Upper lobe of right lung (tissue), 1 donor: ENCODE results near the gene GRHL3. TPM values are rescaled to one million over a fixed set of nuclear protein-coding genes. Genes with fewer than 3 reads are reported as not detected.
A peak's percentile ranks its signal among the peaks of the same experiment; 100 is the strongest.

Experiments used
- ATAC-seq: fragments of 200-7000 bp; cut with Tn5 transposase; one replicate; pipeline ENCODE4 v1.9.1; 2020; ENCODE audit warnings: mild to moderate bottlenecking, moderate library complexity
- DNase-seq: peaks from one replicate; pipeline ENCODE4 v3.0.0-alpha.2; 2020
- H3K27ac ChIP-seq: fragments of 200-600 bp; one replicate; pipeline ENCODE4 v1.8.0; 2022
- H3K27me3 ChIP-seq: fragments of 200-600 bp; one replicate; pipeline ENCODE4 v1.8.0; 2022; ENCODE audit warnings: mild to moderate bottlenecking
- H3K36me3 ChIP-seq: fragments of 200-600 bp; one replicate; pipeline ENCODE4 v1.8.0; 2022
- H3K4me1 ChIP-seq: fragments of 200-600 bp; one replicate; pipeline ENCODE4 v1.8.0; 2022
- H3K4me3 ChIP-seq: fragments of 200-600 bp; one replicate; pipeline ENCODE4 v1.8.0; 2022; ENCODE audit warnings: mild to moderate bottlenecking
- H3K9me3 ChIP-seq: fragments of 200-600 bp; one replicate; pipeline ENCODE4 v1.8.0; 2022
- CTCF ChIP-seq: fragments of 200-600 bp; IDR thresholded peaks from one replicate; pipeline ENCODE4 v1.8.0; 2022; ENCODE audit warnings: antibody characterized with exemption
- intact Hi-C: fragments of 100-400 bp; cut with DNase I; formaldehyde crosslinking; loops from one replicate; pipeline ENCODE4 v1.11.0; 2022
- total RNA-seq: library from RNA; stranded (reverse); fragmentation: NEBNext Ultra II Directional; extraction: Animal tissue kit (Norgen Biotek cat#: 25700); gene quantifications from one replicate; pipeline ENCODE4 v1.2.1, GENCODE V29; 2021
- donor health status: DM: no; HTN: yes; CAD: no; lungs with severe emphysema.

GRHL3 gene
- total RNA-seq, 1 donor from 2014 or later, result 0.55 TPM

DNA sequence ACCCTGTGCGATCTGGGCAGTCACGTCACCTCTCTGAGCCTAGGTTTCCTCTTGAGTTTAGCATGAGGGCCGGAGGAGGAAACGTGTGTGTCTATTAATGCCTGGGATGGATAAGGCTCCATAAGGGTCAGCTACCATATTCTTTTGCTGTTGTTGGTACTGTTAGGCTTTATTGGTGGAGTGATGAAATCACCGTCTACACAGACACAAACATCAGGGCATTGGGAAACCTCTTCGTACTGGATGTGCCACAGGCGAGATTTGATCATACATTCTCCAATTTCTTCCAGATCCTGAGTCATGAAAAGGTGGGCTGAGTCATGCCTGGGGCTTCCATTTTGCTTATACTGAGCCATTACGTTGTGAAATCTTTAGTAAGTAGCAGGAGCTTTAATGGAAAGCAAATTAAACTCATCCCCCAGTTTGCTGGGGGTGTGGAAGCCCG, 24.9 kb upstream of the GRHL3 start:
- H3K9me3 ChIP-seq, result no peaks in the 10 kb centered on the region
- H3K27me3 ChIP-seq, result peaks cover 3% of the 10 kb centered on the region
- H3K36me3 ChIP-seq, result no peaks in the 10 kb centered on the region
- peak; percentile 5 for ATAC-seq
- H3K4me1 ChIP-seq, result peaks cover 21% of the 10 kb centered on the region
- intact Hi-C loops, result no loop called here
- no peak for TF ChIP-seq CTCF
- DNase-seq, result no peak
- H3K4me3 ChIP-seq, result no peak overlapping the region
- peak overlapping the region; percentile 63 for H3K27ac ChIP-seq

DNA sequence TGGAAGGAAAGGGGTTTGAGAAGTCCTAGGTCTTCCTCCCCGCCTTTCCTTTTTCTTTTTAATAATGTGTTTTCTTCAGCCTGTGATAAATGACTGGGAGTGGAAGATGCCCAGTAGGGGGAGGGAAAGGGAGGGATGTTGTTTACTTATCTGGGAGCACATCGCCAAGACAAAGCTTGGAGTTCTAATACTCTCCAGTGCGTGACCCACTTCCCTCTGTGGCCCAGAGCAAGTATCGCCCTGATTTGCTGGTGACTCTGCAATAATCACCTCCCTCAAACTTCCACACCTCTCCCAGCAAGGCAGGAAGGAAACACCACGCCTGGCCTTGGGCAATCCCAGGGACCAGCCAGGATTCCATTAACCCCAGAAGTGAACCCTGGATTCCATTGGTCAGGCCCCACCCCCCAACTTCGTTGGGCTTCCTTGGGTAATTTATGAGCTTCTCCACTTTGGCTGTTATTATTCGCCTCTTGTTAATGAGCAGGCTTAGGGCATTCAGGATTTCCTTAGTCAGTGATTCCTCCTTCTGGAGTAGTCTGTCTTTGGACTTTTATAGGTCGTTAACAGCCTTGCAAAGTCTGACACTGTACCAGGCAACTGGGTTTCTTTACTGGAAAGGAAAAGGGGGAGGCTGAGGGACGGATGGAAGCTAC, 24.3 kb upstream of the GRHL3 start:
- peak; percentile 15 for DNase-seq
- H3K4me1 ChIP-seq, result peaks cover 16% of the 10 kb centered on the region
- intact Hi-C loops, result no loop called here
- H3K27me3 ChIP-seq, result peaks cover 6% of the 10 kb centered on the region
- ATAC-seq, result peak; percentile 74
- H3K4me3 ChIP-seq, result no peak overlapping the region
- peak overlapping the region; percentile 63 for H3K27ac ChIP-seq
- H3K9me3 ChIP-seq, result no peaks in the 10 kb centered on the region
- H3K36me3 ChIP-seq, result no peaks in the 10 kb centered on the region
- peak; percentile 7 for TF ChIP-seq CTCF

DNA sequence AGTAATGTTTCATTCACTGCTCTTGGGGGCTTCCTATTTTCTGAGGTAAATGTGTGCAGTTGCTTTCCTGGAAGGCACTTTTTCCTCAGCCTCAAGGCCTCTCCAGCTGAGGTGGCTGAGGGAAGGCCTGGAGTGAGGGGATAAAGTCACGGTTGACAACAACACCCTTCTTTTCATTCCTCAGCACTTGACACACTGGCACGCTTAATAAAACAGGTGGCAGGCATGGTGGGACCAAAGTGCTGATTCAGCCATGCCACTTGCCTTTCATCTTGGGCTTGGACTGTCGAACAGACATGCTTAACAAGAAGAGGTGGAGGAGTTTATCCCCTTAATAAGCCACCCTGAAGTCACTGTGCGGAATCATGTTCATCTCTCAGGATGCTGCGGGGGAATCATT, 23.6 kb upstream of the GRHL3 start:
- Histone ChIP-seq H3K27me3 (peaks cover 6% of the 10 kb centered on the region), H3K4me1 (peaks cover 10% of the 10 kb centered on the region), H3K36me3 (no peaks in the 10 kb centered on the region), H3K4me3 (no peak overlapping the region), H3K27ac (peak overlapping the region; percentile 63), H3K9me3 (no peaks in the 10 kb centered on the region)
- ATAC-seq, result no peak
- no peak for DNase-seq
- intact Hi-C loops, result no loop called here
- TF ChIP-seq CTCF, result no peak

DNA sequence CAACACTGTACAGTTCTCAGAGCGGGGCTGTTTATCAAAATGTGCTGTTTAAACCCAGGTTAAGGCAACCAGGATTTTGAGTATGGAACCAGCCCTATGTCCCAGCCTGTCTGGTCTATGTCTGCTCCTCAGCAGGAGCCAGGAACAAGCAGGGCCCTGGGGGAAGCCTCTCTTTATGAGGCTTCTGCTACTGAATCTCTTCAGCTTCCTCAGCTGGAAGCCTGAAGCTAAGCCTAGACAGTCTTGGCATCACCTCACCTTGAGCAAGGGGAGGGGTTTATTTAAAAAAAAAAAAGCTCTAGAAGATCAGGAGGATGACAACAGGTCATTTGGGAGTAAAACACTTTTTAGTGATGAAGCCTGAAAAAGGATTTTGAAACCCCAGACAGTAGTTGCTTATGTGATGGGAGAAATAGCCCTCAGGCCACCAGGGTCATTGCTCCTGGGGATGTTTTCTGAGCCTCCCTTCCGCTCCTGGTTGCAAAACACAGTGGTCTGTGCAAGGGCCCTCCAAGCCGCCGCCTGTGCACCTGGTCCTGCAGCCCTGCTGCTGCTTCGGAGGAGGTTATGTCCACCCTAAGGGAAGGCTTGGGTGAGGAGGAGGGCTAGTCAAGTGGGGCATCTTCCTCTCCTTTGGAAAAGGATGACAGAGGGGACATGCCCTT, 21.8 kb upstream of the GRHL3 start:
- no peaks in the 10 kb centered on the region for H3K36me3 ChIP-seq
- H3K27ac ChIP-seq, result no peak overlapping the region
- H3K27me3 ChIP-seq, result peaks cover 6% of the 10 kb centered on the region
- no peak overlapping the region for H3K4me3 ChIP-seq
- intact Hi-C loops, result no loop called here
- no peaks in the 10 kb centered on the region for H3K9me3 ChIP-seq
- ATAC-seq (no peak), DNase-seq (no peak)
- no peak for TF ChIP-seq CTCF
- H3K4me1 ChIP-seq, result peaks cover 10% of the 10 kb centered on the region

DNA sequence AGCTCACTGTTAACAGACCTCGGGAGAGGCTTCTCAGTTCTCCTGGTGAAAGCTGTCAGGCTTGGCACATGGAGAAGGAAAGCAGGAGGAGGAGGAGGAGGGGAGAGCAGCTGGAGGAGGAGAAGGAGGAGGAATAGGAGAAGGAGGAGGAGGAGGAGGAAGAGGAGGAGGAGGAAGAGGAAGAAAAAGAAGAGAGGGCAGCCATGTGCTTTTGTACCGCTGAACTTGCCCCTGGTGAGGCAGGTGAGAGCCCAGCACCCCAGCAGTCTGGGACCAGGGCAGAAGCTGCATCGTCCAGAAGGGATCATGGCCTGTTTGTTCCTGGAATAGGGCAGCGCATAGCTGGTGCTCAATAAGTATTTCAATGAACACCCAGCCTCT, 21.3 kb upstream of the GRHL3 start:
- no peak for DNase-seq
- intact Hi-C loops, result no loop called here
- Histone ChIP-seq H3K9me3 (no peaks in the 10 kb centered on the region), H3K4me3 (no peak overlapping the region), H3K36me3 (no peaks in the 10 kb centered on the region), H3K4me1 (peaks cover 10% of the 10 kb centered on the region), H3K27ac (no peak overlapping the region), H3K27me3 (peaks cover 6% of the 10 kb centered on the region)
- ATAC-seq, result no peak
- TF ChIP-seq CTCF, result no peak
